Smooth muscle cell (in vitro differentiated cells): Measurements from ENCODE around the gene APOC1. TPM values are rescaled to one million over a fixed set of nuclear protein-coding genes. Genes with fewer than 3 reads are reported as not detected.

ENCODE experiments used
- DNase-seq: peaks from one replicate; lab custom pipeline; 2025; ENCODE audit not compliant: unreplicated experiment; lab: John Stamatoyannopoulos, UW
- H2AFZ ChIP-seq: fragments of 200-600 bp; sonication (generic); 2 replicates; pipeline ENCODE4 v1.6.0; 2016; ENCODE audit warnings: antibody characterized with exemption, low read depth, mild to moderate bottlenecking
- H3F3A ChIP-seq: fragments of 200-600 bp; sonication (generic); 2 replicates; pipeline ENCODE4 v1.6.0; 2017; ENCODE audit warnings: antibody characterized with exemption, low read depth
- H3K27ac ChIP-seq: fragments of 200-600 bp; sonication (generic); 2 replicates; pipeline ENCODE4 v1.5.1; 2016; ENCODE audit warnings: low read depth, mild to moderate bottlenecking
- H3K27me3 ChIP-seq: fragments of 200-600 bp; sonication (generic); 2 replicates; pipeline ENCODE4 v1.6.1; 2016; ENCODE audit warnings: low read depth, mild to moderate bottlenecking
- H3K36me3 ChIP-seq: fragments of 200-600 bp; sonication (generic); 2 replicates; pipeline ENCODE4 v1.5.1; 2016; ENCODE audit warnings: low read depth
- H3K4me1 ChIP-seq: fragments of 200-600 bp; sonication (generic); 2 replicates; pipeline ENCODE4 v1.5.1; 2016; ENCODE audit warnings: low read depth
- H3K4me2 ChIP-seq: fragments of 200-600 bp; sonication (generic); 2 replicates; pipeline ENCODE4 v1.6.0; 2016; ENCODE audit warnings: mild to moderate bottlenecking
- H3K4me3 ChIP-seq: fragments of 200-600 bp; sonication (generic); 2 replicates; pipeline ENCODE4 v1.5.1; 2016; ENCODE audit warnings: mild to moderate bottlenecking
- H3K79me2 ChIP-seq: fragments of 200-600 bp; sonication (generic); 2 replicates; pipeline ENCODE4 v1.6.0; 2016; ENCODE audit warnings: low read depth, mild to moderate bottlenecking
- H3K9ac ChIP-seq: fragments of 200-600 bp; sonication (generic); 2 replicates; pipeline ENCODE4 v1.6.0; 2016; ENCODE audit warnings: low read depth
- H3K9me3 ChIP-seq: fragments of 200-600 bp; sonication (generic); replicated peaks from 2 replicates; pipeline ENCODE4 v1.5.1; 2016; ENCODE audit warnings: low read depth
- H4K20me1 ChIP-seq: fragments of 200-600 bp; sonication (generic); 2 replicates; pipeline ENCODE4 v1.6.0; 2016; ENCODE audit warnings: low read depth
- WGBS: methylation state at CpG from one replicate; pipeline ENCODE4 v1.1.7; 2016; ENCODE audit warnings: low lambda C conversion rate; 5-methylcytosine and 5-hydroxymethylcytosine counted together
- polyA plus RNA-seq: library from polyadenylated mRNA; unstranded; fragments of >200 nt; fragmentation: Nextera tagmentation; extraction: Ambion mirVana; gene quantifications from 2 replicates; pipeline ENCODE4 v1.2.1, GENCODE V29; 2016
- total RNA-seq: library from RNA; depleted of rRNA; stranded (reverse); fragments of >200 nt; gene quantifications from 2 replicates; pipeline ENCODE4 v1.2.3, GENCODE V29; 2014
- TF ChIP-seq, protein P1 (sequence below): fragments of 200-600 bp; sonication (generic); IDR thresholded peaks from 2 replicates; pipeline ENCODE4 v1.5.1; 2017; ENCODE audit warnings: borderline replicate concordance, mild to moderate bottlenecking, antibody characterized with exemption; ENCODE audit not compliant: insufficient read depth, poor library complexity, severe bottlenecking

APOC1 gene
- total and polyA plus RNA-seq, 2 experiments from 2014 or later: 8.0 to 31.5 TPM

DNA sequence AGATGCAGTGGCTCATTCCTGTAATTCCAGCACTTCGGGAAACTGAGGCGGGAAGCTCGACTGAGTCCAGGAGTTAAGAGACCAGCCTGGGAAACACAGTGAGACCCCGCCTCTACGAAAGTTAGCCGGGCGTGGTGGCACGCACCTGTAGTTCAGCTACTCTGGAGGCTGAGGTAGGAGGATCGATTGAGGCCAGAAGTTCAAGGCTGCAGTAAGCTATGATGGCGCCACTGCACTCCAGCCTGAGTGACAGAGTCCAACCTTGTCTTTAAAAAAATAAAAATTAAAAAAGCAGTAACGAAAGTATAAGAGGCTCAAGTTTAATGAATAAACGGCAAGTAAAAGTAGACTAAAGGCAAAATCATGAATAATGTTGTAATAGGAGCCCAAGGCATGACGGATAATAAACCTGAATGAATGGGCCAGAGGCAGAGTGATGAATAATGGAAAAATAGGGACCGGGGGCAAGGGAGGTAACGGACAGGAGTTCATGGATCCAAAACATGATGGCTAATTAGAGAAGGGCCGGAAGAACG, 24.5 kb upstream of the APOC1 start:
- 70% methylated on average over 17 of the region's 17 CpGs for WGBS
- Histone ChIP-seq H2AFZ (no peak overlapping the region), H3K36me3 (peaks cover 4% of the 10 kb centered on the region)

GRCh38 chr19:44890366-44891015, 23.9 kb upstream of the APOC1 start:
- WGBS: under 1% methylated on average over 39 of the region's 40 CpGs
- H3K79me2 ChIP-seq: peaks cover 20% of the 10 kb centered on the region
- no peaks in the 10 kb centered on the region for H3K27me3 ChIP-seq
- H2AFZ ChIP-seq: no peak overlapping the region
- peak; percentile 97 for DNase-seq
- peak overlapping the region; percentile 67 for H3K9ac ChIP-seq
- peaks cover 7% of the 10 kb centered on the region for H3K4me1 ChIP-seq
- peak overlapping the region; percentile 37 for H3K4me3 ChIP-seq
- peak overlapping the region; percentile 77 for H3K4me2 ChIP-seq
- TF ChIP-seq, protein P1, sequence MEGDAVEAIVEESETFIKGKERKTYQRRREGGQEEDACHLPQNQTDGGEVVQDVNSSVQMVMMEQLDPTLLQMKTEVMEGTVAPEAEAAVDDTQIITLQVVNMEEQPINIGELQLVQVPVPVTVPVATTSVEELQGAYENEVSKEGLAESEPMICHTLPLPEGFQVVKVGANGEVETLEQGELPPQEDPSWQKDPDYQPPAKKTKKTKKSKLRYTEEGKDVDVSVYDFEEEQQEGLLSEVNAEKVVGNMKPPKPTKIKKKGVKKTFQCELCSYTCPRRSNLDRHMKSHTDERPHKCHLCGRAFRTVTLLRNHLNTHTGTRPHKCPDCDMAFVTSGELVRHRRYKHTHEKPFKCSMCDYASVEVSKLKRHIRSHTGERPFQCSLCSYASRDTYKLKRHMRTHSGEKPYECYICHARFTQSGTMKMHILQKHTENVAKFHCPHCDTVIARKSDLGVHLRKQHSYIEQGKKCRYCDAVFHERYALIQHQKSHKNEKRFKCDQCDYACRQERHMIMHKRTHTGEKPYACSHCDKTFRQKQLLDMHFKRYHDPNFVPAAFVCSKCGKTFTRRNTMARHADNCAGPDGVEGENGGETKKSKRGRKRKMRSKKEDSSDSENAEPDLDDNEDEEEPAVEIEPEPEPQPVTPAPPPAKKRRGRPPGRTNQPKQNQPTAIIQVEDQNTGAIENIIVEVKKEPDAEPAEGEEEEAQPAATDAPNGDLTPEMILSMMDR: no peak
- H3K27ac ChIP-seq: peak overlapping the region; percentile 78
- no peaks in the 10 kb centered on the region for H4K20me1 ChIP-seq
- peaks cover 4% of the 10 kb centered on the region for H3K36me3 ChIP-seq
- no peaks in the 10 kb centered on the region for H3K9me3 ChIP-seq
- peaks cover 3% of the 10 kb centered on the region for H3F3A ChIP-seq

More for the DNA sequence above, 24.5 kb upstream of the APOC1 start:
- peak overlapping the region; percentile 77 for H3K4me2 ChIP-seq
- peaks cover 7% of the 10 kb centered on the region for H3K4me1 ChIP-seq
- no peaks in the 10 kb centered on the region for H3K27me3 ChIP-seq
- peak overlapping the region; percentile 78 for H3K27ac ChIP-seq
- TF ChIP-seq, protein P1: no peak
- peak overlapping the region; percentile 37 for H3K4me3 ChIP-seq
- H3K79me2 ChIP-seq: peaks cover 20% of the 10 kb centered on the region
- H3F3A ChIP-seq: peaks cover 3% of the 10 kb centered on the region
- no peak overlapping the region for H3K9ac ChIP-seq
- H3K9me3 ChIP-seq: no peaks in the 10 kb centered on the region
- DNase-seq: no peak
- H4K20me1 ChIP-seq: no peaks in the 10 kb centered on the region

DNA sequence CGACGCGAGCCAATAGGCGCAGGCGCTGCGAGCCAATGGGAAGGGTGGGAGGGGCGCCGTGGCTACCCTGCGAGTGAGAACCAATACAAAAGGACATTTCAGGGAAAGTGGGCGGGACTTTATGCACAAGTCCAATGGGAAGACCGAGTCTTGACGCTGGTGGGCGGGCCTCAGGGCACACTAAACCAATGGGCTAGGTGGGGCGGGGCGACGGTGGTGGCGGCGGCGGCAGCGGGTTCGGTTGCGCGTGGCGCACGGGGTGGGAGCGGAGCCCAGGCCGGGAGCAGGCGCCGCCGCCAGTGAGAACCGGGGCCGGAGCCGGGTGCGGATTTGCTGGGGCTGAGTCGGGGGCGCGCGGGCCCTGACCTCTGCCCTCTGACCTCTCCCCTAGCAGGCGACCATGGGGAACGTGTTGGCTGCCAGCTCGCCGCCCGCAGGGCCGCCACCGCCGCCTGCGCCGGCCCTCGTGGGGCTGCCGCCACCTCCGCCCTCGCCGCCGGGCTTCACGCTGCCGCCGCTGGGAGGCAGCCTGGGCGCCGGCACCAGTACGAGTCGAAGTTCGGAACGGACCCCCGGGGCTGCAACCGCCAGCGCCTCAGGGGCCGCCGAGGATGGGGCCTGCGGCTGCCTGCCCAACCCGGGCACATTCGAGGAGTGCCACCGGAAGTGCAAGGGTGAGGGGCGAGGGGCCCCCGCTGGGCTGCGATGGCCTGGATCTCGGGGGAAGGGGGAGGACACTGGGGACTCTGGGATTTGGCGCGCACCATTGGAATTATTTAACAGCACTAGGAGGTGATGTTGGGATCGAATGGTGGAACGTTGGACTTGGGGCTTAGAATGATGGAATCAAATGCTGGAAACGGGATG, 23.2 kb upstream of the APOC1 start, which contains the start of gene TOMM40:
Gene TOMM40 (plus strand): TSS at position 239 of the 867 bp plus-strand sequence. CDS start 162 bp downstream, at position 401.
- no peaks in the 10 kb centered on the region for H3K27me3 ChIP-seq
- H3K4me1 ChIP-seq: peaks cover 7% of the 10 kb centered on the region
- peaks cover 20% of the 10 kb centered on the region for H3K79me2 ChIP-seq
- peak within 1 kb of the TSS; percentile 84 for H3K9ac ChIP-seq
- DNase-seq: no peak
- H3K36me3 ChIP-seq: peaks cover 4% of the 10 kb centered on the region
- peak within 1 kb of the TSS; percentile 79 for H3K4me3 ChIP-seq
- peak within 1 kb of the TSS; percentile 93 for H3K4me2 ChIP-seq
- no peak within 1 kb of the TSS for H2AFZ ChIP-seq
- TF ChIP-seq, protein P1: no peak
- H3K9me3 ChIP-seq: no peaks in the 10 kb centered on the region
- H3F3A ChIP-seq: peaks cover 3% of the 10 kb centered on the region
- no peaks in the 10 kb centered on the region for H4K20me1 ChIP-seq
- WGBS: under 1% methylated on average over 66 of the region's 81 CpGs
- H3K27ac ChIP-seq: peak within 1 kb of the TSS; percentile 78
